ENCODE data around the gene SLPI. TPM values are rescaled to one million over a fixed set of nuclear protein-coding genes. Genes with fewer than 3 reads are reported as not detected.
A peak's percentile ranks its signal among the peaks of the same experiment; 100 is the strongest.

The SLPI gene
- total RNA-seq, 4 donors from 2014 or later, result 250 to 1,637 (median 1,024) TPM

DNA sequence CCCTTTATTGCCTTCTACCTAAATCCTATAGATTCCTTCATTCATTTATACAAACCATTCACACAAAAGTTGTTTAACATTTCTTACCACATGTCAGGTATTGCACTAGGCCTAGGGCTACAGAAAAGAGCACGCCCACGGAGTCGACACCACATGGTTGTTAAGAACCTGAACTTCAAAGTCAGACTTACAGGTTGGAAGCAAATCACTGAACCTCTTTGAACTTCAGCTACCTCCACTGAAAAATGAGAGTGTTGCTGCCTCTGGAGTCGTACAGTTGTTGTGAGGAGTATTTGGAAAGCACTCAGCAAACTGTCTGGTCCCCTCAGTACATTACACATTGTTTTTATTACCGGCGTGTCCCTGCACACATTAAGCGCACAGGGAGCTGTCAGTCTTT is 3.3 kb upstream of the SLPI start:
- Histone ChIP-seq H3K4me3 (no peak overlapping the region), H3K4me1 (peaks cover 16 to 53% (median 30%) of the 10 kb centered on the region in 3 donors), H3K36me3 (no peaks in the 10 kb centered on the region), H3K27me3 (peaks cover 0 to 29% (median 0%) of the 10 kb centered on the region in 4 donors), H3K27ac (peak overlapping the region in 1 of 4 donors; percentile 34), H3K9me3 (no peaks in the 10 kb centered on the region)
- TF ChIP-seq POLR2A (IDR thresholded peaks at IDR 0.05), result no peak
- TF ChIP-seq, protein P1, sequence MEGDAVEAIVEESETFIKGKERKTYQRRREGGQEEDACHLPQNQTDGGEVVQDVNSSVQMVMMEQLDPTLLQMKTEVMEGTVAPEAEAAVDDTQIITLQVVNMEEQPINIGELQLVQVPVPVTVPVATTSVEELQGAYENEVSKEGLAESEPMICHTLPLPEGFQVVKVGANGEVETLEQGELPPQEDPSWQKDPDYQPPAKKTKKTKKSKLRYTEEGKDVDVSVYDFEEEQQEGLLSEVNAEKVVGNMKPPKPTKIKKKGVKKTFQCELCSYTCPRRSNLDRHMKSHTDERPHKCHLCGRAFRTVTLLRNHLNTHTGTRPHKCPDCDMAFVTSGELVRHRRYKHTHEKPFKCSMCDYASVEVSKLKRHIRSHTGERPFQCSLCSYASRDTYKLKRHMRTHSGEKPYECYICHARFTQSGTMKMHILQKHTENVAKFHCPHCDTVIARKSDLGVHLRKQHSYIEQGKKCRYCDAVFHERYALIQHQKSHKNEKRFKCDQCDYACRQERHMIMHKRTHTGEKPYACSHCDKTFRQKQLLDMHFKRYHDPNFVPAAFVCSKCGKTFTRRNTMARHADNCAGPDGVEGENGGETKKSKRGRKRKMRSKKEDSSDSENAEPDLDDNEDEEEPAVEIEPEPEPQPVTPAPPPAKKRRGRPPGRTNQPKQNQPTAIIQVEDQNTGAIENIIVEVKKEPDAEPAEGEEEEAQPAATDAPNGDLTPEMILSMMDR (IDR thresholded peaks at IDR 0.05), result no peak
- no peak for DNase-seq
- 44 to 82% methylated on average over 7 of the region's 7 CpGs for WGBS, 2 donors
- intact Hi-C loops (cut with DNase I), result no loop called here

DNA sequence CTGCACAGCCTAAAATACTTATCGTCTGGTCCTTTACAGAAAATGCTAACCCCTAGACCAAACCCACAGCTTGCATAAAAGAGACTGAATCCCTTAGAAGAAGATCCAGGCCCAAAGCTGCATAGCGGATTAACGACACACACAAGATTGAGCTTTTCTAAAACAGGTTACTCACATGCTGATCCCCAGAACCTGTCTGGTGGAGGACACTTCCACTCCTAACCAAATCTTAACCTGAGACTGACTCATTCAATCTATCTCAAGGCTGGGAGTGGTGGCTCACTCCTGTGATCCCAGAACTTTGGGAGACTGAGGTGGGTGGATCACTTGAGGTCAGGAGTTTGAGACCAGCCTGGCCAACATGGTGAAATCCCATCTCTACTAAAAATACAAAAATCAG is 2.8 kb upstream of the SLPI start:
- no peaks in the 10 kb centered on the region for H3K36me3 ChIP-seq
- H3K4me1 ChIP-seq, result peaks cover 16 to 59% (median 36%) of the 10 kb centered on the region in 3 donors
- TF ChIP-seq POLR2A (IDR thresholded peaks at IDR 0.05), result no peak
- TF ChIP-seq, protein P1 (IDR thresholded peaks at IDR 0.05), result no peak
- 39 to 82% methylated on average over 3 of the region's 3 CpGs for WGBS, 2 donors
- peak overlapping the region in 2 of 4 donors; percentile 27 to 34 for H3K27ac ChIP-seq
- DNase-seq, result no peak
- intact Hi-C loops (cut with DNase I), result no loop called here
- H3K27me3 ChIP-seq, result peaks cover 0 to 31% (median 0%) of the 10 kb centered on the region in 4 donors
- no peak overlapping the region for H3K4me3 ChIP-seq
- H3K9me3 ChIP-seq, result no peaks in the 10 kb centered on the region

DNA sequence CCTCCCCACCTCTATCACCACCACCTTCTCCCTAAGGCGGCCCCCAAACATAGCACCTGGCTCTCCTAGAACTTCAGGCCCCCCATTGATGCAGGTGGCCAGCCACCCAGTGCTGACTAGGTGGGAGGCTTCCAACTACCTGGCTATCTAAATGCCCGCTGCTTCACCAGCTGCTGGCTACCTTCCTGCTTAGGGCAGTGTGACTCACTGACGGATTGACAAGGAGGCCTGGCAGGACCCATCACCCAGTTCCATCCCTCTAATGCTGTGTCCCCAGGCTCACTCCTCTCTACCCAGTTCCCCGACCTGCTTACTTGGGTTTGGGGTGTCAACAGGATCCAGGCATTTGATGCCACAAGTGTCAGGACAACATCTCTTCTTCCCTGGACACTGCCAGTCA is 1.1 kb downstream of the SLPI start:
- Histone ChIP-seq H3K36me3 (no peaks in the 10 kb centered on the region), H3K9me3 (no peaks in the 10 kb centered on the region), H3K4me1 (peaks cover 16 to 70% (median 39%) of the 10 kb centered on the region in 3 donors), H3K27ac (peak overlapping the region; percentile 79 to 91 (median 86)), H3K4me3 (peak overlapping the region; percentile 15 to 57 (median 37)), H3K27me3 (peaks cover 0 to 16% (median 0%) of the 10 kb centered on the region in 4 donors)
- no peak for TF ChIP-seq POLR2A (IDR thresholded peaks at IDR 0.05)
- TF ChIP-seq, protein P1 (IDR thresholded peaks at IDR 0.05), result no peak
- no peak for DNase-seq
- 69 to 71% methylated on average over 2 to 4 of the region's 4 CpGs for WGBS, 2 donors
- intact Hi-C loops (cut with DNase I), result no loop called here

DNA sequence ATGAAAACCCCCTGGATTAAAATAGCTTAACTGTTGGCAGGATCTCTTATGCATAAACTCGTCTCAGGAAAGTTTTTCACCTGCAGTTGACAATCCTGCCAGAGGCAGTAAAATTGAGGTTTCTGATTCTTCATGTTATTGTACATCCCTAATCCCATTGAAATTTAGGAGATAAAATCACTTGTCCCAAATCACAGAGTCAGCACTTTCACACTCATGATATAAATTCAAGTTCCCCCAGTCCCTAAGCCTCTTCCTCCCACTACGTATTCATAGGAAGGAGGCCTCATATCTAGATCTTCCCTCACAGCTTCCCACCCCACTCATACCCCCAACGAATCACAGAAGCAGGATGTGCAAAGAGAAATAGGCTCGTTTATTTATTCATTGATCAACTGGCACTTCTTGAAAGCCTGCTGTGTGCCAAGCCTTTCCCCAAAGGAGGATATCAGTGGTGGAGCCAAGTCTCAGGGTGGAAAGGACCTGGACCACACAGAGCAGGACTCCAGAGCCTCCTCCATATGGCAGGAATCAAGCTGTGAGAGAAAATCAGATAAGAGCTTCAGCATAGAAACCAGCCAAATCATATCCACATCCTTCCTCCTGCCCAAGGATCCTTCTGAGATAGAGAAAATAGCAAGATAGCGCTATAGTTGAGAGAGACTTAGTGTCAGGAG is 2.3 kb downstream of the SLPI start:
- intact Hi-C loops (cut with DNase I), result no loop called here
- Histone ChIP-seq H3K4me3 (peak overlapping the region in 2 of 4 donors; percentile 15 to 57), H3K27me3 (peaks cover 0 to 16% (median 0%) of the 10 kb centered on the region in 4 donors), H3K4me1 (peaks cover 16 to 59% (median 39%) of the 10 kb centered on the region in 3 donors), H3K27ac (no peak overlapping the region), H3K9me3 (no peaks in the 10 kb centered on the region), H3K36me3 (no peaks in the 10 kb centered on the region)
- no peak for DNase-seq
- WGBS, 2 donors, result 15 to 27% methylated on average over 4 to 5 of the region's 5 CpGs
- TF ChIP-seq POLR2A (IDR thresholded peaks at IDR 0.05), result no peak
- TF ChIP-seq, protein P1 (IDR thresholded peaks at IDR 0.05), result no peak

DNA sequence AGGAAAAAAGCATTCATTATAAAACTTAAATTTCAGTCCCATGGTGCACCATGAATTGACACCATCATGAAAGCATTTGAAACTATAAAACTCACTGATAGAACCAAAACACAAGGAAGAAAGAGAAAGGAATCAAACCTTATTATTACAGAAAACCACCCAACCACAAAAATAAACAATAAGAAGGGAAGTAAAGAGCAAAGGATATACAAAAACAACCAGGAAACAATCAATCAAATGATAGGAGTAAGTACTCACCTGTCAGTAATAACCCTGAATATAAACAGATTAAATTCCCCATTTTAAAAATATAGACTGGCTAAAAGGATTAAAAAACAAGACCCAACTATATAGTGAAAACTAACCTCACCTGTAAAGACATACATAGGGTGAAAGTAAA is 5.8 kb downstream of the SLPI start:
- H3K9me3 ChIP-seq, result no peaks in the 10 kb centered on the region
- TF ChIP-seq POLR2A (IDR thresholded peaks at IDR 0.05), result no peak
- TF ChIP-seq, protein P1 (IDR thresholded peaks at IDR 0.05), result no peak
- H3K27ac ChIP-seq, result no peak overlapping the region
- H3K27me3 ChIP-seq, result peaks cover 0 to 36% (median 0%) of the 10 kb centered on the region in 4 donors
- no peak for DNase-seq
- no peak overlapping the region for H3K4me3 ChIP-seq
- H3K4me1 ChIP-seq, result peaks cover 0 to 25% (median 16%) of the 10 kb centered on the region in 3 donors
- no peaks in the 10 kb centered on the region for H3K36me3 ChIP-seq
- intact Hi-C loops (cut with DNase I), result no loop called here

Measured in esophagus squamous epithelium (tissue), 5 donors.